GM12873 (cell line): ENCODE measurements around the gene LY9.

Experiments used
- CTCF ChIP-seq: IDR thresholded peaks from 2 replicates; pipeline ENCODE4 v1.5.1; 2012; ENCODE audit warnings: low read depth, mild to moderate bottlenecking, moderate library complexity, low read length, control low read depth; ENCODE audit not compliant: insufficient read depth; ENCODE audit errors: missing control alignments

The LY9 gene

GRCh38 chr1:160838888-160839287, 42.9 kb downstream of the LY9 start:
- TF ChIP-seq CTCF, result no peak

GRCh38 chr1:160839746-160840145, 43.8 kb downstream of the LY9 start:
- TF ChIP-seq CTCF, result no peak

GRCh38 chr1:160841079-160841478, 45.1 kb downstream of the LY9 start:
- TF ChIP-seq CTCF, result no peak

GRCh38 chr1:160844447-160845232, 48.7 kb downstream of the LY9 start:
- TF ChIP-seq CTCF, result no peak

GRCh38 chr1:160846281-160846680, 50.3 kb downstream of the LY9 start:
- no peak for TF ChIP-seq CTCF

GRCh38 chr1:160850541-160850940, 54.6 kb downstream of the LY9 start:
- TF ChIP-seq CTCF, result no peak

- no peak for TF ChIP-seq CTCF
These were observed 55.0 kb downstream of the LY9 start for GRCh38 chr1:160850993-160851392.

- no peak for TF ChIP-seq CTCF
These were observed 57.0 kb downstream of the LY9 start for GRCh38 chr1:160853014-160853413.
